Peyer's patch (tissue), 4 donors: Measurements from ENCODE around the gene TP73. TPM values are rescaled to one million over a fixed set of nuclear protein-coding genes. Genes with fewer than 3 reads are reported as not detected.
A peak's percentile ranks its signal among the peaks of the same experiment; 100 is the strongest.

Source experiments
- DNase-seq, 3 donors: peaks; one replicate each; pipeline ENCODE4 v3.0.0-alpha.2; 2017 to 2019
- H3K27ac ChIP-seq, 4 donors: fragments of 200-600 bp; sonication (generic); one replicate each; pipeline ENCODE4 v1.5.1; 2016 to 2019
- H3K27me3 ChIP-seq, 2 donors: fragments of 200-600 bp; sonication (generic); one replicate each; pipeline ENCODE4 v1.5.1; 2019
- H3K36me3 ChIP-seq, 3 donors: fragments of 200-600 bp; sonication (generic); one replicate each; pipeline ENCODE4 v1.5.1; 2016 to 2019
- H3K4me1 ChIP-seq, 4 donors: fragments of 200-600 bp; sonication (generic); one replicate each; pipeline ENCODE4 v1.5.1; 2016 to 2019
- H3K4me3 ChIP-seq, 4 donors: fragments of 200-600 bp; sonication (generic); 1 replicate in 3 of 4; 2 replicates in 1 of 4; pipeline ENCODE4 v1.5.1; 2016 to 2019; ENCODE audit warnings: mild to moderate bottlenecking in 1 of 4
- H3K9me3 ChIP-seq, 4 donors: fragments of 200-600 bp; sonication (generic); one replicate each; pipeline ENCODE4 v1.5.1; 2016 to 2019; ENCODE audit warnings: mild to moderate bottlenecking in 1 of 4
- CTCF ChIP-seq, 6 experiments: fragments of 450-650 bp in 4 of 6; fragments of 200-600 bp in 2 of 6; sonication (generic) in 1 of 6; IDR thresholded peaks; one replicate each; pipeline ENCODE4 v1.5.1; 2017 to 2019; ENCODE audit warnings: antibody characterized with exemption in 6 of 6, mild to moderate bottlenecking in 3 of 6, moderate library complexity in 1 of 6
- POLR2A ChIP-seq, 2 donors: fragments of 450-650 bp; IDR thresholded peaks; one replicate each; pipeline ENCODE4 v1.5.1; 2017; ENCODE audit warnings: antibody characterized with exemption in 2 of 2, mild to moderate bottlenecking in 2 of 2, moderate library complexity in 2 of 2
- total RNA-seq, 4 donors: library from RNA; depleted of rRNA; stranded (reverse); fragments of >200 nt; gene quantifications; one replicate each; pipeline ENCODE4 v1.1.0, GENCODE V29; 2016

Gene TP73
- total RNA-seq, 4 donors from 2014 or later: 0.38 TPM; not detected in 3

- no peaks in the 10 kb centered on the region for H3K36me3 ChIP-seq
- H3K27ac ChIP-seq: no peak overlapping the region
- no peak for TF ChIP-seq CTCF (IDR thresholded peaks at IDR 0.05)
- TF ChIP-seq POLR2A (IDR thresholded peaks at IDR 0.05): no peak
- H3K4me3 ChIP-seq: peak overlapping the region in 1 of 4 donors; percentile 78
- H3K9me3 ChIP-seq: no peaks in the 10 kb centered on the region
- H3K4me1 ChIP-seq: peaks cover 8 to 37% (median 19%) of the 10 kb centered on the region in 4 donors
- peaks cover 0 to 3% of the 10 kb centered on the region in 2 donors for H3K27me3 ChIP-seq
- no peak for DNase-seq
Measured at GRCh38 chr1:3773572-3774275, 121.4 kb downstream of the TP73 start.

- Histone ChIP-seq H3K27me3 (peaks cover 0 to 3% of the 10 kb centered on the region in 2 donors), H3K36me3 (peaks cover 0 to 1% (median 0%) of the 10 kb centered on the region in 3 donors), H3K9me3 (no peaks in the 10 kb centered on the region), H3K4me3 (no peak overlapping the region), H3K27ac (peak overlapping the region in 1 of 4 donors; percentile 31), H3K4me1 (peaks cover 8 to 37% (median 19%) of the 10 kb centered on the region in 4 donors)
- TF ChIP-seq POLR2A (IDR thresholded peaks at IDR 0.05) (no peak), CTCF (IDR thresholded peaks at IDR 0.05) (no peak)
- no peak for DNase-seq
Measured at GRCh38 chr1:3774276-3774945, 122.1 kb downstream of the TP73 start.

GRCh38 chr1:3774946-3775489 lies 122.7 kb downstream of the TP73 start:
- DNase-seq: peak in 1 of 3 donors; percentile 51
- Histone ChIP-seq H3K27me3 (peaks cover 0 to 3% of the 10 kb centered on the region in 2 donors), H3K36me3 (peaks cover 0 to 7% (median 0%) of the 10 kb centered on the region in 3 donors), H3K4me3 (peak overlapping the region in 1 of 4 donors; percentile 6), H3K9me3 (no peaks in the 10 kb centered on the region), H3K27ac (peak overlapping the region in 1 of 4 donors; percentile 31), H3K4me1 (peaks cover 8 to 37% (median 19%) of the 10 kb centered on the region in 4 donors)
- TF ChIP-seq CTCF (IDR thresholded peaks at IDR 0.05) (no peak), POLR2A (IDR thresholded peaks at IDR 0.05) (no peak)

GRCh38 chr1:3775490-3776230 lies 123.3 kb downstream of the TP73 start:
- Histone ChIP-seq H3K27ac (peak overlapping the region in 1 of 4 donors; percentile 31), H3K9me3 (no peaks in the 10 kb centered on the region), H3K36me3 (peaks cover 0 to 14% (median 0%) of the 10 kb centered on the region in 3 donors), H3K4me3 (peak overlapping the region in 2 of 4 donors; percentile 3 to 6), H3K4me1 (peaks cover 8 to 37% (median 19%) of the 10 kb centered on the region in 4 donors), H3K27me3 (peaks cover 0 to 3% of the 10 kb centered on the region in 2 donors)
- TF ChIP-seq CTCF (IDR thresholded peaks at IDR 0.05): peak in 4 of 6 experiments; percentile 48 to 60 (median 52)
- no peak for TF ChIP-seq POLR2A (IDR thresholded peaks at IDR 0.05)
- DNase-seq: peak; percentile 68 to 76 (median 75)
